ENCODE data around the gene CENPT.

Gene CENPT

GRCh38 chr16:67883146-67883871, 35.8 kb upstream of the CENPT start:
- no peak for TF ChIP-seq CTCF (IDR thresholded peaks at IDR 0.05; ENCODE audit: extremely low read depth, insufficient read depth, missing control alignments)
- in situ Hi-C loops (cut with MboI; ENCODE audit: low pct_unique_long_range_greater_than_20kb, low sequenced_read_pairs, unreplicated experiment) = no loop called here
- no peak for DNase-seq (ENCODE audit: low spot score)

- no peak for TF ChIP-seq CTCF (IDR thresholded peaks at IDR 0.05; ENCODE audit: extremely low read depth, insufficient read depth, missing control alignments)
- in situ Hi-C loops (cut with MboI; ENCODE audit: low pct_unique_long_range_greater_than_20kb, low sequenced_read_pairs, unreplicated experiment) = no loop called here
- no peak for DNase-seq (ENCODE audit: low spot score)
Measured at GRCh38 chr16:67882374-67883145, 35.1 kb upstream of the CENPT start.

- in situ Hi-C loops (cut with MboI; ENCODE audit: low pct_unique_long_range_greater_than_20kb, low sequenced_read_pairs, unreplicated experiment) = no loop called here
- TF ChIP-seq CTCF (IDR thresholded peaks at IDR 0.05; ENCODE audit: extremely low read depth, insufficient read depth, missing control alignments) = no peak
- DNase-seq (ENCODE audit: low spot score) = no peak
Measured at GRCh38 chr16:67881621-67882161, 34.2 kb upstream of the CENPT start.

GRCh38 chr16:67880584-67880983, 33.1 kb upstream of the CENPT start:
- no peak for TF ChIP-seq CTCF (IDR thresholded peaks at IDR 0.05; ENCODE audit: extremely low read depth, insufficient read depth, missing control alignments)
- no peak for DNase-seq (ENCODE audit: low spot score)
- in situ Hi-C loops (cut with MboI; ENCODE audit: low pct_unique_long_range_greater_than_20kb, low sequenced_read_pairs, unreplicated experiment) = no loop called here

GRCh38 chr16:67879936-67880335, 32.4 kb upstream of the CENPT start:
- in situ Hi-C loops (cut with MboI; ENCODE audit: low pct_unique_long_range_greater_than_20kb, low sequenced_read_pairs, unreplicated experiment) = no loop called here
- TF ChIP-seq CTCF (IDR thresholded peaks at IDR 0.05; ENCODE audit: extremely low read depth, insufficient read depth, missing control alignments) = no peak
- DNase-seq (ENCODE audit: low spot score) = no peak

- in situ Hi-C loops (cut with MboI; ENCODE audit: low pct_unique_long_range_greater_than_20kb, low sequenced_read_pairs, unreplicated experiment) = no loop called here
- no peak for DNase-seq (ENCODE audit: low spot score)
Measured at GRCh38 chr16:67879462-67879861, 32.0 kb upstream of the CENPT start.

More at GRCh38 chr16:67879462-67879861, 32.0 kb upstream of the CENPT start:
- TF ChIP-seq CTCF (IDR thresholded peaks at IDR 0.05; ENCODE audit: extremely low read depth, insufficient read depth, missing control alignments) = no peak
